ENCODE measurements around the gene NLRC5.
"Not testable (repeated sequence)": the region's sequence is repeated elsewhere in the genome, so short reads cannot be mapped to it uniquely, and the experiment has no call there.

NLRC5 gene

DNA sequence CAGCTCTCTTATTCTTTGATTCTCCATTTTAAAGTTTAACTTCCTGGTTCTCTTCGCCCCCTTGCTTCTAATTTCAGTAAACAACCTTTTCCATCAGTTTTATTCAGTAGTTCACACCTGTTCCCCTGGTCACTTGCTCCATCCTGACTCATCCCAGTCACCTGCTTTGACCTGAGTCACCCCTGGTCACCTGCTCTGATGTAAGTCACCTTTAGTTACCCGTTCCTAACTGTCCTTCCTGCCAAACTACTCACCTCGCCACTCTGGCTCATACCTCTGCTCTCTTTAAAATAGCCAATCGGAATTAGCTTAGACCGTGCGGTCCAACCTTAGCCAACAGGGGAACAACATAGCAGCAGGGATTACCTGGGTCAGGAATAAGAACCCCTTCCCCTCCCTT is 4.7 kb upstream of the NLRC5 start:
- DNase-seq (ENCODE audit: low read depth), result no peak

- DNase-seq (ENCODE audit: low read depth), result peak; percentile 75
Observed at GRCh38 chr16:56985288-56985961, 3.9 kb upstream of the NLRC5 start.

DNA sequence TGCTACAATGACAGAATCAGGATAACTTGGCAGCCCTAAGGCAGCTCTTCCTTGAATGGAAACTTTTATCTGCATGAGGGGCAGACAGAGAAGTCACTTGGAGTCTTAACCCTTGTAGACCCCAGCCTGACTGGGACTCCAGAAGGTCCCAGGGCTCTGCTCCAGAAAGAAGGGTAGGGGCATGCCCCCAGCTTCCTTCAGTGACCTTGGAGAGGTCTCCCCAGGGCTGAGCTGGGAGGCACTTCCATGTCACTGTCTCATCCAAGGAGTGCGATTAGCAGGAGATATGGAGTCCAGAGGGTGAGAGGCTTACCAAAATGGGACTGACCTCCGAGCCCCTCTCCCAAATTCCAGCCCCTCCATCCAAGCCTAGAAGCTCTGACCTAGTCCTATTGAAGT is 3.4 kb upstream of the NLRC5 start:
- no peak for DNase-seq (ENCODE audit: low read depth)

GRCh38 chr16:56986361-56986760 is 3.0 kb upstream of the NLRC5 start:
- no peak for DNase-seq (ENCODE audit: low read depth)

GRCh38 chr16:56986908-56987307 is 2.4 kb upstream of the NLRC5 start:
- DNase-seq (ENCODE audit: low read depth), result not testable (repeated sequence)

DNA sequence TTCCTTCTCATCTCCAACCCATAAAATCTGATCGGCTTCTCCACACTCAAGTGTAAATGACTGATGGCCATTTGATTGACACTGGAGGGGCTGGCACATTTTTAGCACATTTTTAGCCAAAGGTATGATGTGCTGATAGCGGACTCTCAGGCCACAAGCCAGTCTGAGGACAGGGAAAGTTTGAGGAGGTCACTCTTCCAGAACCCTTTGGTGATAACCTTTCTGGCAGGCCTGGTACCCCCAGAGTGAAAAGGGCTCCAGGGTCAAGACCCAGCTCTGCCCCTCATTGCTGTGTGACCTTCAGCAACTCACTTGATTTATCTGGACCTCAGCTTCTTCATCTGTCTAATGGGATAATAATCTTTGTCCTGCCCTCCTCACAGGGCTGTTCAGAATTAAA is 1.7 kb upstream of the NLRC5 start:
- DNase-seq (ENCODE audit: low read depth), result no peak

GRCh38 chr16:56988161-56988947 is 1.0 kb upstream of the NLRC5 start:
- DNase-seq (ENCODE audit: low read depth), result no peak

- DNase-seq (ENCODE audit: low read depth), result no peak
Observed at GRCh38 chr16:56989988-56990387, 631 bp downstream of the NLRC5 start.

DNA sequence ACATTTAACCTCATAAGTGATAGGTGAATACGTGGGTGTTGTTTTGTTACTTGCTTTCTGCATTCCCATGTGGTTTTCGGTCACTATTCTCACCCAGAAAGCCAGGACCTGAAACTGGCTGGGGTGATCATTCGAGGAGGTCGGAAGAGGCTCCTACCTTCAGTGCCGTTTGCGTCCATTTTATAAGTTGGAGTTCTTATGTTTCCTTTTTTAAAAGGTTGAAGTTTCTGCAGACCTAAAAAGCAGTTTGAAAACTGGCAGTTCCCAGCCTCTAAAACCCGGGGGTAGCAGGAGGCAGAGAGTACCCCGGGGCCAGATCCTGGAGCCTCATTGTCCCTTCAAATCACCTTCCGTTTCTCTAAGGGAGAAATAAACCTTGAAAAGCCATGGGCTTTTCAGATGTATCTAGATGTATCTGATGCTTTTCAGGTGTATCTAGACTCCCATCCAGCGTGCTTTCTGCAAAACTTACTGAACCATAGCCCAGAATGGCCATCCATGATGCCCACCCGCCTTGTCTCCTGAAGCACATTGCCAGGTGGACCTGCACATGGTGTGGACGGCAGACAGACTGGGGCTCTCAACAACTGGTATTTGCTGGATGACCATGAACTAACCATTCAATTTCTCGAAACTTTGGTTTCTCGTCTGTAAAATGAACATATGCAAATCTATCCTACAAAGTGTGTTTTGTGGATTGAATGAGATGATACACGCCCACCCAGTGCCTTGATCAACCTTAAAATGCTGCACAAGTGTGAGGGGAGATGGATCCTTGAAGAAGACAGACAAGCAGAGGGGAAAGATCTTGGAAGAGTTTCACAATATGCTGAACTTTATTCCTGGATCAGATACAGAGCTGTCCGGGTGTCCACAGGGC is 1.3 kb downstream of the NLRC5 start:
- DNase-seq (ENCODE audit: low read depth), result no peak

DNA sequence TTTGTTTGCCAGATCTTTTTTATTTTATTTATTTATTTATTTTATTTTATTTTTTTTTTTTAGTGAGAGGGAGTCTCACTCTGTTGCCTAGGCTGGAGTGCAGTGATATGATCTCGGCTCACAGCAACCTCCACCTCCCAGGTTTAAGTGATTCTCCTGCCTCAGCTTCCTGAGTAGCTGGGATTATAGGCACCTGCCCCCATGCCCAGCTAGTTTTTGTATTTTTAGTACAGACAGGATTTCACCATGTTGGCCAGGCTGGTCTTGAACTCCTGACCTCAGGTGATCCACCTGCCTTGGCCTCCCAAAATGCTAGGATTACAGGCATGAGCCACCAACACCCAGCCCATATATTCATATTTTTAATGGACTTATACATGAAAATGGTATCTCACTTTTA is 3.1 kb downstream of the NLRC5 start:
- not testable (repeated sequence) for DNase-seq (ENCODE audit: low read depth)

DNA sequence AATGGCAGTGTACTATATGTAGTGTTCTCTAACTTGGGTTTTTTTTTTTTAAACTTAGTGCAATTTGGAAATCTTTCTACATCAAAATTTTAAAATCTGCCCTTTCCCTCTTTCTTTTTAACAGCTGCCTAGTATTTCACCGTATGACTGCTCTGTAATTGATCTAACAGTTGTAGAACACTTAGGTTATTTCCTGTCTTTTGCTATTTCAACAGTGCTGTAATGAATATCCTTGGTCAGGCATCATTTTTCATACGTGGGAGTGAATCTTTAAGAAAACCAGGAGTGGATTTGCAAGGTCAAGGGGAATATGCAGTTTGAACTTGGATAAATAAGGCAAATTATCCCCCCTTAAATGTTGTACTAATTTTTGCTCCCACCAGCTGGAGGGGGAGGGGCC is 3.8 kb downstream of the NLRC5 start:
- no peak for DNase-seq (ENCODE audit: low read depth)

DNA sequence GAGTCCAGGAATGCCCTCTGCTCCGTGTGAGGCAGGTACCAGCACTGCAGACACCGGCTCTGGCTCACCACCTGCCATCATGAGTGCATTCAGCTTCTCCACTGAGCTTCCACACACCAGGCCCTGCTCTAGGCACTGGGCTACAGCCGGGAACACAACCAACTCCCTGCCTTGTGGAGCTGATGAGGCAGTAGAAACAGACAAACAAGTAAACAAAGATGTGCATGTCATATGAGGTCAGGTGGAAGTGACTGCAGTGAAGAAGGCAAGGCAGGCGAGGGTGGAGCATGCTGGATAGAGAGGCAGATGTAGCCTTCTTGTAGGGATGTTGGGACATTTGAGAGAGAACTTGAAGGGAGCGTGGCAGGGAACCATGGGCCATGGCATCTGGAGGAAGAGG is 5.0 kb downstream of the NLRC5 start:
- no peak for DNase-seq (ENCODE audit: low read depth)

DNA sequence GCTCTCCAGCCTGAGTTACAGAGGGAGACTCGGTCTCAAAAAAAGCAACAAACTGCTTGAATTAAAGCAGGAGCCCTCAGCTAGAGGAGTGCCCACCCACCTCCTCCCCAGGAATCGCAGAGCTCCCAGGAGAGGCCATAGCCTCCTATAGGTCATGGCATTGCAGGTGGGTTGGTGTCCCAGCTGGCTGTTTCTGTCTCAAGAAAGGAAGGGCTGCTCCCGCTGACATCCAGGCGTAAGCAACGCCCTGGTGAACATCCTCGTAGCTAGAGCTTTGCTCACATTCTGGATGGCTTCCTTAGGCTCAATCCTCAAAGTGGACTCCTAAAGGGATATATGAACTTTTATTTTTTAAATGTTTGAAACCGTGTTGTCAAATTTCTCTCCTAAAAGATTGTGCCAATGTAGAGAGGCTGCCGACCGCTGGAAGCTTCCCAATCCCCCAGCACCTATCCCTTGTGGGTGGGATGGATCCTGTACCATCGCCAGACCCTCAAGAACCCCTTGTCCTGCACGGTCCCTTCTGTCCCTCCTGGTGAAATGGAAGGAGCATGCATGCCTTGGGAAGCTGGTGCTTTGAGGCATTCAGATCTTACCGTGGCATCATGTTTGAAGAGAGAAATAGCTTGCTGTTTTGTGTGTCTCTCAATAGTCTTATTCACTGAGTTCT is 5.9 kb downstream of the NLRC5 start:
- DNase-seq (ENCODE audit: low read depth), result no peak

- DNase-seq (ENCODE audit: low read depth), result no peak
Observed at GRCh38 chr16:56997264-56997663, 7.9 kb downstream of the NLRC5 start.

- no peak for DNase-seq (ENCODE audit: low read depth)
Observed at GRCh38 chr16:56997931-56998330, 8.6 kb downstream of the NLRC5 start.

- DNase-seq (ENCODE audit: low read depth), result no peak
Observed at GRCh38 chr16:56998352-56998751, 9.0 kb downstream of the NLRC5 start.

DNA sequence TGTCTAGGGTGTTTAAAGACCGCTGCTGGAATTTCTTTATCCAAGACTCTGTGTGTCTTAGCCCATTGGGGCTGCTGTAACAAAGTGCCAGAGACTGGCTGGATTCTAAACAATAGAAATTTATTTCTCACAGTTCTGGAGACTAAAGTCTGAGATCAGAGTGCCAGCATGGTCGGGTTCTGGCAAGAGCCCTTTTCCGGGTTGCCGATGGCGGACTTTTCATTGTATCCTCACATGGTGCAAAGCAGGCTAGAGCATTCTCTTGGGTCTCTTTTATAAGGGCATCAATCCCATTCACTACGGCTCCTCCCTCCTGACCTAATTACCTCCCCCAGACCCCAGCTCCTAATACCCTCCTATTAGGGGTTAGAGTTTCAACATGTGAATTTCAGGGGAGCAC is 9.5 kb downstream of the NLRC5 start:
- DNase-seq (ENCODE audit: low read depth), result no peak

DNA sequence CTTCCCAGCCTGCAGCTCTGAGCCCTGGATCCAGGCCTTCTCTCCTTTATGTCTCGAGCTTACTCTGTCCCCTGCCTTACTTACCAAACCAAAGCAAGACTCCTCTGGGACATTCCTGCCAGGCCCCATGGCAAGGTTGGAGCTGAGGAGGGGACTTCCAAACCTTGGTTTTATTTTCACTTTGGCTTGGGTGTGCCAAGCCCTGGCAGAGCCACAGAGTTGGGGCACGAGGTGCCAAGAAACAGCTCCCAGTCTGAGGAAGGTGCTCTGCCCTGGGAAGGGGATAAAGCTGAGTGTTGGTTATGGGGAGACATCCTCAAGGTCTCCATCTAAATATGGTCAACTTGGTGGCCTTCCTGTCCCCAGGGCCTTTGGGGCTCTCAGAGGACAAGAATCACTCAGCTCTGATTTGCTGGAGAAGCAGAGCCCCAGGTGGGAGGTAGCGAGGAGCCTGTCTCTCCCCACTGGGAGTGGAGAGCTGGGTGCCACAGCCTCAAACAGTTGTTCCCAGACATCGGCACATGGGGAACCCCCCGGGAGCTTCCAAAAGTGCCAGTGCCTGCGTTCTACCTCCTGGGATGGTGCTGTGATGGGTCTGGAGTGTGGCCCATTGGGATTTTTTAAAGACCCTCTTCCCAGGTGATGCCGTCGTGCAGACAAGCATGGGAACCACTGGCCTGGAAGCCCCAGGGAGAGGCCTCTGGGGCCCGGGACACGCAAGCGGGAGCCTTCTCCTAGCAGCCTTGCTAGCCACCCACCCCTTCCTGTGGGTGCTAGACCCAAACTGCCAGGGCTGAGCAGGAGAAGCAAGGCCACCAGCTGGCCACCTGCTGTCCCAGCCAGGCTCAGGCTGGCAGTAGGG is 10.3 kb downstream of the NLRC5 start:
- DNase-seq (ENCODE audit: low read depth), result no peak

DNA sequence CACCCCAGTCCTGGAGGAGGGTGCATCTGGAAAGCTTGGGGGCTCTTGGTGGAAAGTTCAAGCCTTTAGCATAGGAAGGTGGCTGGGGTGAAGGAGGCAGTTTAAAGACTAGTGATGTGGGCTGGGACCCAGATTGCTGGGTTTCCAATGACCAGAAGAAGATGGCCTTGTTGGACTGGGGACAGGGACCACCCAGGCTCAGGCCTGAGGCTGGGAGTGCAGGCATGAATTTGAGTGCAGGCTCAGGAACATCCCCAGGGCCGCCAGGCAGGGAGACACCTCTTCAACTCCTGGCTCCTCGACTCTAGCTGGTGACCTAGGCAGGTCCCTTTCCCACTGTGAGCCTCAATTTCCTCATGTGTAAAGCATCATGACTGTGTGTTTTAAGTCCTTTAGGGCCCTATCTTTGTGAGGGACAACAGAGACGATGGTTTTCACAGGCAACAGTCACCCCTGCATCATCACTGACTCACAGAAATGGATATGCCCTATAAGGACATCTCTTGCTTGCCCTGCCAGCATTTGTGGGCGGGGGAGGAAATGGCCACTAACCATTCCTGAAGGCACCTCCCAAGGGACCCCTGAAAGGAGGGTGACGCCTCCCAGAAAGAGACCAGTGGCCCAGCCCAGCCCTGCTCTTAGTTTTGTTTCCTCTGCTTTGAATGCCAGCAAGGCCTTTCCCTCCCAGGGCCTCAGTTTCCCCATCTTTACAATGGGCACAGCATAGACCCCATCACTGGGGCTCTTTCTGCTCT is 11.1 kb downstream of the NLRC5 start:
- DNase-seq (ENCODE audit: low read depth), result peak; percentile 89

GRCh38 chr16:57001026-57001679 is 11.8 kb downstream of the NLRC5 start:
- DNase-seq (ENCODE audit: low read depth), result no peak

Data from GM04504 (cell line).